ENCODE results near the gene TESMIN. TPM values are rescaled to one million over a fixed set of nuclear protein-coding genes. Genes with fewer than 3 reads are reported as not detected.

The TESMIN gene
- total RNA-seq, 2 donors from 2014 or later = 0.62 to 0.93 TPM

GRCh38 chr11:68722143-68722542, 29.2 kb downstream of the TESMIN start:
- DNase-seq (ENCODE audit: low spot score) = no peak
- intact Hi-C loops (cut with DNase I) = no loop called here

- no peak for DNase-seq (ENCODE audit: low spot score)
- intact Hi-C loops (cut with DNase I) = no loop called here
These were observed 30.2 kb downstream of the TESMIN start for GRCh38 chr11:68721075-68721474.

- no peak for DNase-seq (ENCODE audit: low spot score)
- intact Hi-C loops (cut with DNase I) = no loop called here
These were observed 35.7 kb downstream of the TESMIN start for GRCh38 chr11:68715456-68716122.

GRCh38 chr11:68714060-68714856, 37.1 kb downstream of the TESMIN start:
- DNase-seq (ENCODE audit: low spot score) = no peak
- intact Hi-C loops (cut with DNase I) = no loop called here

GRCh38 chr11:68711114-68711513, 40.2 kb downstream of the TESMIN start:
- intact Hi-C loops (cut with DNase I) = no loop called here
- no peak for DNase-seq (ENCODE audit: low spot score)

- DNase-seq (ENCODE audit: low spot score) = no peak
These were observed 40.9 kb downstream of the TESMIN start for GRCh38 chr11:68710409-68710808.

GRCh38 chr11:68709062-68709461, 42.3 kb downstream of the TESMIN start:
- DNase-seq (ENCODE audit: low spot score) = no peak
- intact Hi-C loops (cut with DNase I) = no loop called here

More at GRCh38 chr11:68710409-68710808, 40.9 kb downstream of the TESMIN start:
- intact Hi-C loops (cut with DNase I) = no loop called here

GRCh38 chr11:68707527-68707926, 43.8 kb downstream of the TESMIN start:
- intact Hi-C loops (cut with DNase I) = no loop called here
- DNase-seq (ENCODE audit: low spot score) = no peak

- no peak for DNase-seq (ENCODE audit: low spot score)
- intact Hi-C loops (cut with DNase I) = no loop called here
These were observed 46.4 kb downstream of the TESMIN start for GRCh38 chr11:68704887-68705286.

- intact Hi-C loops (cut with DNase I) = no loop called here
- no peak for DNase-seq (ENCODE audit: low spot score)
These were observed 52.3 kb downstream of the TESMIN start for GRCh38 chr11:68698993-68699392.

GRCh38 chr11:68695531-68695930, 55.8 kb downstream of the TESMIN start:
- intact Hi-C loops (cut with DNase I) = no loop called here

GRCh38 chr11:68694431-68695297, 56.7 kb downstream of the TESMIN start:
- intact Hi-C loops (cut with DNase I) = no loop called here
- no peak for DNase-seq (ENCODE audit: low spot score)

More at GRCh38 chr11:68695531-68695930, 55.8 kb downstream of the TESMIN start:
- no peak for DNase-seq (ENCODE audit: low spot score)

- DNase-seq (ENCODE audit: low spot score) = no peak
- intact Hi-C loops (cut with DNase I) = no loop called here
These were observed 57.8 kb downstream of the TESMIN start for GRCh38 chr11:68693484-68693882.

GRCh38 chr11:68692871-68693483, 58.3 kb downstream of the TESMIN start:
- no peak for DNase-seq (ENCODE audit: low spot score)
- intact Hi-C loops (cut with DNase I) = no loop called here

- DNase-seq (ENCODE audit: low spot score) = no peak
- intact Hi-C loops (cut with DNase I) = no loop called here
These were observed 59.2 kb downstream of the TESMIN start for GRCh38 chr11:68692115-68692514.

GRCh38 chr11:68691402-68691784, 59.9 kb downstream of the TESMIN start:
- intact Hi-C loops (cut with DNase I) = no loop called here
- DNase-seq (ENCODE audit: low spot score) = no peak

GRCh38 chr11:68690671-68691401, 60.5 kb downstream of the TESMIN start:
- intact Hi-C loops (cut with DNase I) = no loop called here
- DNase-seq (ENCODE audit: low spot score) = no peak

- DNase-seq (ENCODE audit: low spot score) = peak; percentile 66
These were observed 61.3 kb downstream of the TESMIN start for GRCh38 chr11:68689737-68690625.

More at GRCh38 chr11:68689737-68690625, 61.3 kb downstream of the TESMIN start:
- intact Hi-C loops (cut with DNase I) = loop anchor here in 1 of 2 donors (5.0 kb wide), 1 partner anchor 558 kb away; no protein-coding TSS in a partner anchor

Data from posterior vena cava (tissue), 2 donors.